BE2C (cell line): ENCODE measurements around the gene TINCR.

Experiments
- DNase-seq: peaks from one replicate; pipeline ENCODE4 v3.0.0-alpha.2; 2020
- H3K27me3 ChIP-seq: fragments of 250-450 bp; sonication (Bioruptor Pico); 2 replicates; pipeline ENCODE4 v1.5.1; 2020; ENCODE audit warnings: mild to moderate bottlenecking
- H3K36me3 ChIP-seq: fragments of 250-450 bp; sonication (Bioruptor Pico); 2 replicates; pipeline ENCODE4 v1.5.1; 2020; ENCODE audit warnings: mild to moderate bottlenecking
- H3K4me1 ChIP-seq: fragments of 250-450 bp; sonication (Bioruptor Pico); 2 replicates; pipeline ENCODE4 v1.5.1; 2020
- H3K4me3 ChIP-seq: 2 replicates; pipeline ENCODE4 v1.5.1; 2011; ENCODE audit warnings: low read depth, low read length
- H3K9me3 ChIP-seq: fragments of 250-450 bp; sonication (Bioruptor Pico); 2 replicates; pipeline ENCODE4 v1.5.1; 2020
- CTCF ChIP-seq: IDR thresholded peaks from 2 replicates; pipeline ENCODE4 v1.5.1; 2012; ENCODE audit warnings: mild to moderate bottlenecking, low read depth, low read length

Gene TINCR

GRCh38 chr19:5536337-5536894, 31.3 kb downstream of the TINCR start:
- no peaks in the 10 kb centered on the region for H3K27me3 ChIP-seq
- no peak for TF ChIP-seq CTCF
- H3K36me3 ChIP-seq = no peaks in the 10 kb centered on the region
- peaks cover 6% of the 10 kb centered on the region for H3K4me1 ChIP-seq
- DNase-seq = peak; percentile 65
- H3K9me3 ChIP-seq = no peaks in the 10 kb centered on the region
- H3K4me3 ChIP-seq = peak overlapping the region; percentile 38

GRCh38 chr19:5534787-5535586, 32.8 kb downstream of the TINCR start:
- no peak overlapping the region for H3K4me3 ChIP-seq
- peak; percentile 88 for TF ChIP-seq CTCF
- peak; percentile 33 for DNase-seq
- no peaks in the 10 kb centered on the region for H3K36me3 ChIP-seq
- no peaks in the 10 kb centered on the region for H3K9me3 ChIP-seq
- no peaks in the 10 kb centered on the region for H3K27me3 ChIP-seq
- H3K4me1 ChIP-seq = peaks cover 6% of the 10 kb centered on the region

GRCh38 chr19:5533257-5533656, 34.5 kb downstream of the TINCR start:
- Histone ChIP-seq H3K9me3 (no peaks in the 10 kb centered on the region), H3K4me1 (peaks cover 3% of the 10 kb centered on the region; the same call in 1 of the 2 replicates), H3K4me3 (no peak overlapping the region), H3K36me3 (no peaks in the 10 kb centered on the region), H3K27me3 (no peaks in the 10 kb centered on the region)
- no peak for TF ChIP-seq CTCF
- DNase-seq = no peak

GRCh38 chr19:5530701-5531100, 37.1 kb downstream of the TINCR start:
- no peak overlapping the region for H3K4me3 ChIP-seq
- no peaks in the 10 kb centered on the region for H3K27me3 ChIP-seq
- H3K9me3 ChIP-seq = no peaks in the 10 kb centered on the region
- no peak for DNase-seq
- no peaks in the 10 kb centered on the region for H3K4me1 ChIP-seq
- no peak for TF ChIP-seq CTCF
- H3K36me3 ChIP-seq = no peaks in the 10 kb centered on the region

GRCh38 chr19:5526691-5527090, 41.1 kb downstream of the TINCR start:
- TF ChIP-seq CTCF = no peak
- Histone ChIP-seq H3K9me3 (no peaks in the 10 kb centered on the region), H3K4me1 (no peaks in the 10 kb centered on the region), H3K4me3 (no peak overlapping the region), H3K27me3 (no peaks in the 10 kb centered on the region), H3K36me3 (no peaks in the 10 kb centered on the region)
- no peak for DNase-seq

- no peaks in the 10 kb centered on the region for H3K4me1 ChIP-seq
- H3K36me3 ChIP-seq = no peaks in the 10 kb centered on the region
- DNase-seq = no peak
- no peaks in the 10 kb centered on the region for H3K27me3 ChIP-seq
- H3K4me3 ChIP-seq = no peak overlapping the region
- TF ChIP-seq CTCF = no peak
- no peaks in the 10 kb centered on the region; the same call in 1 of the 2 replicates for H3K9me3 ChIP-seq
Measured at GRCh38 chr19:5524081-5524480, 43.7 kb downstream of the TINCR start.
